ENCODE results near the gene USP6NL.
A peak's percentile ranks its signal among the peaks of the same experiment; 100 is the strongest.

USP6NL gene

GRCh38 chr10:11479300-11479699 lies 132.2 kb downstream of the USP6NL start:
- DNase-seq (ENCODE audit: low read depth): no peak

- DNase-seq (ENCODE audit: low read depth): no peak
These were observed 132.6 kb downstream of the USP6NL start for GRCh38 chr10:11478807-11479206.

DNA sequence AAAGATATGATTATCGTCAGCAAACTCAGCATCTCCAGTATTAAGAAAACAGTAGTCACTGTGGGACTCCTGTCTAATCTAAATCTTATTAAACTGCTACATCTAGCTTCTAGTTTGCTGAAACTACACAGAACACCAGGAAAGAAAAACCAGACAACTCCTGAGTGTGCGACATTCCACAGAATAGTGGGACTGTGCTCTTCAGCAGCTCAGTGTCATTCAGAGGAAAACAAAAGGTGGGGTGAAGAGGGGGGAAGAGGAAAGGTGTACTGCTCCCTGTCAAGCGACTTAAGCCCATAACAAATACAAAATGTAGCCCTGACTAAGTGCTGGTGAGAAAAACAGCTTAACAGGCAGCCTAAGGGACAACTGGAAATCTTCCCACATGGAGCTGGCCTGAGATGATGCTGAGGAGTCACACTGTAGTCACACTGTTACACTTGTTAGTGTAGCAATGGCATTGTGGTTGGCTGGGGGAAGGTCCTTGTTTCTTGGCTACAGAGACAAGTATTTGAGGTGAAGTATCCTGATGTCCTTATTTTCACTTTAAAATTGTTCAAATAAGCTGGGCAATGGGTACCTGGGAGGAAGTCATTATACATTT lies 135.5 kb downstream of the USP6NL start:
- DNase-seq (ENCODE audit: low read depth): peak; percentile 14

DNA sequence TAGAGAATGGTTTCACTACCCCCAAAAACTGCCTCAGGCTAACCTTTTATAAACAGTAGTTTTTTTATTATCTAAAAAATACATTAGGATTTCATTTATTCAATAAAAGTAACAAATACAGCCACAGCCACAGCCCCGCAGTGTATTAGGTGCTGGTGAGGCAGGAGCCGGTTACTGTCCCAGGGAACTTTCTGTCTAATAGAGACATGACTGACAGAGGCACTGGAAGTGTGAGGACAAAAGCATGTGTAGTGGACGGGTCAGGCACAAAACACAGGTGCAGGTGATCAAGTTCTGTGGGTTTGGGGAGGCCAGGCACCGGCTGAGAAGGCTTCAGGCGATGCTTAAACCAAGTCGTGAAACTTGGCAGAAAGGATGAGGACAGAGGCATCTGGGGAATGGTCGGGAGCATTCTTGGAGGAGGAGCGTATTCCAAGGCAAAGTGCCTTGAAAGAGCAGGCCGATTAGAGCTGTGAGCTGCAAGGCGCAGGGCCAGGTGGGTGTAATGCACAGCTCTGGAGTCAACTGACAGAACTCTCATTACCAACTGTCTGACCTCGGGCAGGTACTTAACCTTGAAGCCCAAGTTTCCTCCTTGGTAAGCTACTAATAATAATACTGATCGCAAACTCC lies 138.2 kb downstream of the USP6NL start:
- DNase-seq (ENCODE audit: low read depth): peak; percentile 24

GRCh38 chr10:11472158-11472753 lies 139.2 kb downstream of the USP6NL start:
- DNase-seq (ENCODE audit: low read depth): peak; percentile 58

DNA sequence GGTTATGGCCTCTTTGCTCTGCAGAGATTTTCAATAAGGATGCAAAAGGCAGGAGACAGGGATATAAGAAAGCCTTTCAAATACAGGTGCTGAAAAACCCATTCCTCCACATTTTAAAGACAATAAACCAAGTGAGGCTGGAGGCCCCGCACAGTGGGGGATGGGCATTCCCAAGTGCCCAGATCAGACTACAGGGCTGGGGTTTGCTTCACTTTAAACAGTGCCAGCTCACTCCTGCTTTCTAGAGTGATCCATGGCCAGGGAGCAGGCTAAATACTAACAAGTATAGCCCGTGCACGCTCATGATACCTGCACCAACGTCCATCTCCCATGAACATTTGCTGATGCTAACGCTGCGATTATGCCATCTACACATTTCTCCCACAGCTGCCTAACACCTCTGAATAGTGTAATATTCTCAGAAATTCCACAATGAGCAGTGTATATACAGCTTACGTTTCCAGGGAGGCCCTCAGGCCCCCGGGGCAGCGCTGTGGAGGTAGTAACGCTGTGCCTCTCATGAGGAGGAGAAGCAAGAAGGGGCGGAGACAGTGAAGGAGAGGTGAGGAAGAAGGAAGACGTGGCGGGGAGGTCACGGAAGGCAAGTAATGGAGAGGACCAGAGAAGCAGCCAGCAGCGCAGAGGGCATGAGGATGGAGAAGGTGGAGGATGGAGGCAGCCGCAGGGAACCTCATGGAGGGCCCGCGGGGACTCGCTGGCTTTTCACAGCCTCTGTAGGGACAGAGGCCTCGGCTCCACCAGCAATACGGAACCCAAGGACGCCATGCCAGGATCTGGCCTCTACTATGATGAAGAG lies 141.7 kb downstream of the USP6NL start:
- no peak for DNase-seq (ENCODE audit: low read depth)

DNA sequence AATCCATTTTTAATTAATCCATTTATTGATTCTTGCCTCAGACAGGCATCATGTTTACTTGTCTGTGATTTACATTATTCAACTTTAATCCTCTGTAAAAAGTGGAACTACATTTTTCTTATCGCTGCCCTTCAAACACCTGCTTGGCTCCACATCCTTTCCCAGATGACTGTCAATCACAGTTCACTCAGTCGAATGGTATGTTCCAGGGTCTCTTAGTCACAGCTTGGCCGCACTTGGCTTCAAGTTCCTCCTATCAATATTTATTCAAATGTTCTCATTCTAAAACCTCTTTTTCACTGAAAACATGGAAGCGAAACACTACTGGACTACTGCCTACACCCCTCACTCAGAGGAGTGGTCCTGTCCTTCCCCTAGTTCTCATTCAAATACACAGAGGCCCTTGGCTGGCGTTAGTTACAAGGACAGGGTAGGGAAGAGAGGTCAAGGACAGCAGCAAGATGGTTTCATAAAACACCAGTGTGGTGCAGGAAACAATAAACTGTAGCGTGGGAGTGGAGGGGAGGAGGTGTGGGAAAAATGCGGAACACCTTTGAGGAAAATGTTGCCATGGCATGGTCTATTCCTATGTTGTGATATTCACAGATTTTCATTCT lies 143.2 kb downstream of the USP6NL start:
- no peak for DNase-seq (ENCODE audit: low read depth)

- DNase-seq (ENCODE audit: low read depth): no peak
These were observed 146.0 kb downstream of the USP6NL start for GRCh38 chr10:11465406-11465805.

- DNase-seq (ENCODE audit: low read depth): no peak
These were observed 148.3 kb downstream of the USP6NL start for GRCh38 chr10:11463111-11463510.

- DNase-seq (ENCODE audit: low read depth): no peak
These were observed 149.4 kb downstream of the USP6NL start for GRCh38 chr10:11462071-11462470.

DNA sequence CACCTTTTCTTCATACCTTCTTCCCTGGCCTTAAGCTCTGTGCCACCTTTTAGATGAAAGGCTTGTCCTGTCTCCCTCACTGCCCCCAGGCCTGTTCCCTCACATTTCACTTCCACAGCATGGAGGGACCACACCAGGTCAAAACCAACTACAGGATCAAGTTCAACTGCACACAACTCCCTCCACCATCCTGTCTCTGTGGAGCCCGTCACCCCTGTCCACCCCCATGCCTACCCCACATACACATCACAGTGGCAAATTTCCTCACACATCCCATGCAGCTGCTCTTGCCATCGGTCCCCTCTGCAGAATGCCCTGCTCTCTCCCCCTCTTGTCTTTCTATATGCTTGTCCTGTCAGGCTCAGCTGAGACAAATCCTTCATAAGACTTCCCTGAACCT lies 154.1 kb downstream of the USP6NL start:
- no peak for DNase-seq (ENCODE audit: low read depth)

GRCh38 chr10:11454958-11455566 lies 156.4 kb downstream of the USP6NL start:
- DNase-seq (ENCODE audit: low read depth): no peak

DNA sequence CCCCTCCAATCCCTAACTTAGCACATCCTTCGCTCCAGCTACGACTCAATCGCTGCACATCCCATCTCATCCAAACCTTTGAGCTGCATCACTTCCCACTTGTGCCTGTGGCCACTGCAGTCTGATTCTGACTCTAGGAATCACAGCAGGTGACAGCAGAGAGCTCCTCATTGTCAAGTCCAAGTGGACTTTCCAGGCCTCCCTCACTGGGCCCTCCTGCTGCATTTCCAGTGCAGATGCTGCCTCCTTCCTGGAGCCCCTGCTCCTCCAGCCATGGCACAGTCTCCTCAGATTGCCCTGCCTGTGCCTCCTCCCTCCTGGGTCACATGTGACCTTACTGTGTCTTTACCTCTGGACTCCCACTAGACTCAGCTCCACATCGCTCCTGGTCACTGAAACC lies 157.3 kb downstream of the USP6NL start:
- no peak for DNase-seq (ENCODE audit: low read depth)

GRCh38 chr10:11451640-11452260 lies 159.7 kb downstream of the USP6NL start:
- no peak for DNase-seq (ENCODE audit: low read depth)

- DNase-seq (ENCODE audit: low read depth): no peak
These were observed 161.0 kb downstream of the USP6NL start for GRCh38 chr10:11450427-11450826.

DNA sequence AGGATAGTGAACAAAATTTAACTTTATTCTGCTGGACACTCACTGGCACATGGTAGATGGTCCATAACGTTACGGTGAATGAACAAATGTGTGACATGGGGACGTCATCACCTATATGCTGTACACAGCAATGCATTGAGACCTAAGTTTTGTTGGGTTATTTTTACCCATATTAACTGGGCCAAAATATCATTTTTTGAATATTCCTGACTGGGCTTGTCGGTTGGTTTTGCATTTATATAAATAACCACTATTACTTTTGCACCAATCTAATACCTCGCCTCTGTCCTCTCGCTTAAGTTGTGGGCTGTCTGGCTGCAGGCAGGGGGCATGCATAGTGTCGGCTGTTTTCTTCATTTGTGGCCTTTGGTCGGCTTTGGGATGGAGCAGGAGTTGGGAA lies 161.7 kb downstream of the USP6NL start:
- DNase-seq (ENCODE audit: low read depth): no peak

DNA sequence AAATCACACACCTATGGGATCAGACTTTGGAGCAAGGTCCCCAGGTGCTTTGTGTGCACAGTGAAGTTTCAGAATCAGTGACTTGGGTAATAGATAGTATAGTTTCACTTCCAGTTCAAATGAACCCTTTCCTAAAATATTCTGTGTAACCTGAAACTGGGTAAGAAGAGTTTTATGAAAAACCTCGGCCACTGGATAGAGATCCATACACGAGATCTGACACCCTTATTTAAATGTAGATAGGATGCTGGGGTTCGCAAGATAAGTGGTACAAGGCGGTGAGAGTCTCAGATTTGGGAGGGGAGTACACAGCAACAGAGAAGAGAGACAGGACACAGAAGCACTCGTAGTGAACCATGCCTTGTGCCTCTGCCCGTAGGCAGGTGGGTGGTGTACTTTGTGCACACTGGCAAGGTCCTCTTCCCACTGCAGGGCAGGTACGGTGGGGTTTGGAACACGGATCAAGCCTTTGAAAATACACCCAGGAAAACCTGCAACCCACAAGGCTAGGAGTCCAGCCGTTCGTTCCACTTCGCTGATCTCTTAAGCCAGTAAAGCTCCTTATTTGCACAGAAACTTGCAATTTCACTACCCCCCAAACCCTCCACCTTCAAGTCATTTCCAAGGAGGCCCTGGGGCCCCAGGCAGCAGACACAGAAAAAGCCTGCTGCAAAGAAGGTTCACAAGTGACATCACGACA lies 162.8 kb downstream of the USP6NL start:
- no peak for DNase-seq (ENCODE audit: low read depth)

DNA sequence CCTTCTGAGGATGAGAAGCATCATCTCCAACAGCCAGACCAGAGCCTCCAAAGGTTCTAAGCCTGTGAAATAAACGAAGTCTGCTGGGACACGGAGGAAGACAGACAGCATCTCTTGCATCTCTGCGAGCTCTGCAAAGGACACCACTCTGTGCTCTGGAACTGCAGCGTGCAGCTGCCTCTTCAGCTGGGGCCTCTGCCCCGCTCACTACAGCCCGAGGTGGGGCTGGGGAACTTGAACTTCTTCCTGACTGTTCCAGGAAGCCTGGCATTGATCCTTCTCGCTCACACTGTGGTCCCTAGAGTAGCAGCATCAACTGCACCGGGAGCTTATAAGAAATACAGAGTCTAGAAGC lies 163.3 kb downstream of the USP6NL start:
- DNase-seq (ENCODE audit: low read depth): no peak

- DNase-seq (ENCODE audit: low read depth): no peak
These were observed 163.9 kb downstream of the USP6NL start for GRCh38 chr10:11447586-11447985.

GRCh38 chr10:11446864-11447263 lies 164.6 kb downstream of the USP6NL start:
- no peak for DNase-seq (ENCODE audit: low read depth)

DNA sequence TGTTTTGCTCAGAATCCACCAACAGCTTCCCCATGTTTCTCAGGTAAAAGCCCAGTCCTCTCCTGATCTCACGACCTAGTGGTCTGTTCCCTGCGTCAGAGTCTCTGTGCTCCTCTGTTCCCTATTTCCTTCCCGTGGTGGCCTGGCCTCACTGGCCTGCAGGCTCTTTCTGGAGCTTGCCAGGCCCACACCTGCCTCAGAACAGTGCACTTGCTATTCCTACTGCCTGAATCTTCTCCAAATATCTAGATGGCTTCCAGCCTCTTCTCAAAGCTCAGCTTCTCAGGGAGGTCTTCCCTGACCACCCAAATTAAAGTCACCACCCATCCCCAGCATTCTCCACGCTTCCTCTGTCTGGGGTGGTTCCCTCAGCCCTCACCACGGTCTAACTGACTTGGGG lies 165.3 kb downstream of the USP6NL start:
- no peak for DNase-seq (ENCODE audit: low read depth)
